ENCODE results near the gene ATP2C1. TPM values are rescaled to one million over a fixed set of nuclear protein-coding genes. Genes with fewer than 3 reads are reported as not detected.

Gene ATP2C1
- total and polyA plus RNA-seq, 8 donors: 12.2 to 54.6 (median 23.6) TPM

DNA sequence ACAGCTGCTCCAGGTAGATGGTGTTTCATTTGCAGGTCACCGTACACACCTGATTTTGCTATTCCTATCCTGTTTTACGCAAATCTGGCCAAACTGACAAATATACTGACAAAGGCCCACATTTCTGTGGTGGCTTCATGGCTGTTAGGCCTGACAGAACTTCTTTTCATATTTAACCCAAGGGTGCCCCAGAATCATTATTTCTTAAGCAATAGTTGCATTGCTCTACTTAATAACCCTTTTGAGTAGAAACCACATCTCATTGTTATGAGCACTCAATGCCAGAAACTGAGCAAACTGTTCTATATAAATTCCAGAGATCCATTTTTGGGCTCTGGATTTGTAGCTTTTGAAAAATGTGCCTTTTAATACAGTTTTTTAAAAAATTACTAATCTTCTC lies 113.4 kb downstream of the ATP2C1 start:
- no peaks in the 10 kb centered on the region for H3K36me3 ChIP-seq
- no peak for TF ChIP-seq CTCF (IDR thresholded peaks at IDR 0.05)
- no peak for DNase-seq
- H3K27me3 ChIP-seq: no peaks in the 10 kb centered on the region
- WGBS, 2 donors: 93 to 98% methylated on average over 2 of the region's 2 CpGs
- no peaks in the 10 kb centered on the region for H3K4me1 ChIP-seq
- ATAC-seq: no peak
- intact Hi-C loops (cut with DNase I): no loop called here
- H3K27ac ChIP-seq: no peak overlapping the region
- H3K9me3 ChIP-seq: no peaks in the 10 kb centered on the region
- FAIRE-seq: no peak
- H3K4me3 ChIP-seq: no peak overlapping the region

GRCh38 chr3:131007782-131008181 lies 113.9 kb downstream of the ATP2C1 start:
- ATAC-seq: no peak
- 98 to 99% methylated on average over 2 of the region's 2 CpGs for WGBS, 2 donors
- FAIRE-seq: no peak
- intact Hi-C loops (cut with DNase I): no loop called here
- Histone ChIP-seq H3K4me1 (no peaks in the 10 kb centered on the region), H3K9me3 (no peaks in the 10 kb centered on the region), H3K4me3 (no peak overlapping the region), H3K27me3 (no peaks in the 10 kb centered on the region), H3K27ac (no peak overlapping the region), H3K36me3 (no peaks in the 10 kb centered on the region)
- no peak for TF ChIP-seq CTCF (IDR thresholded peaks at IDR 0.05)
- no peak for DNase-seq

DNA sequence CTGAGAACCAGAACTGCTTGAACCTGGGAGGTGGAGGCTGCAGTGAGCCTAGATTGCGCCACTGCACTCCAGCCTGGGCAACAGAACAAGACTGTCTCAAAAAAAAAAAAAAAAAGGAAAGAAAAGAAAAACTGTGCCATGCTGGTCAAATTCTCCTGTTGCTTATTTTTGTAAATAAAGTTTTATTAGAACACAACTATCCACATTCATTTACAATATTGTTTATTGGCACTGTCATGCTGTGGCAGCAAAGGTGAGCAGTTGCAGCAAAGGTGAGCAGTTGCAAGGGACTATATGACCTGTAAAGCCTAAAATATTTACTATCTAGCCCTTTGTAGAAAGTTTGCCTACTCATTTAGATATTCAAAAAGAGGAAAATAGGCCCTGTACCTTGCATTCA lies 114.4 kb downstream of the ATP2C1 start:
- Histone ChIP-seq H3K4me3 (no peak overlapping the region), H3K36me3 (no peaks in the 10 kb centered on the region), H3K27me3 (no peaks in the 10 kb centered on the region), H3K9me3 (no peaks in the 10 kb centered on the region), H3K4me1 (no peaks in the 10 kb centered on the region), H3K27ac (no peak overlapping the region)
- FAIRE-seq (no peak), ATAC-seq (no peak), DNase-seq (no peak)
- no peak for TF ChIP-seq CTCF (IDR thresholded peaks at IDR 0.05)
- 95 to 100% methylated on average over 1 of the region's 1 CpG for WGBS, 2 donors
- intact Hi-C loops (cut with DNase I): no loop called here

DNA sequence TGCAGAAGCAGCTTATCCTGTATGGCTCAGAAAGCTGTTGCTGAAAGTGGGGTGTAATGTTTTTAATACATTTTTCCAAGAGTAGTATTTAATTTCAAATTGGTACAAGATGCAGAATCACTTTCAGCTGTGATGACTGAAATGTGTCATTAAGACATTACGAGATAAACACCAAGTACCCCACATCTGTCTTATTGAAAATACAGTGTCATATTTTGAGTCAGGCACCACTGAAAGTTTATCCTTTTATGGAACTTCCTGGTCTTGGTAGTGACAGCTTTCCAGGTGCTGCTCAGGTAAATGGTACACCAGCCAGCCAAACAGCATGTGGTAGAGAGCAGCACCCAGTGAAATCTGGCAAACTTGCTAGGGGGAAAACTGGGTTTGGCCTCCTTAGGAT lies 115.8 kb downstream of the ATP2C1 start:
- FAIRE-seq: no peak
- Histone ChIP-seq H3K9me3 (no peaks in the 10 kb centered on the region), H3K27me3 (no peaks in the 10 kb centered on the region), H3K4me3 (no peak overlapping the region), H3K36me3 (no peaks in the 10 kb centered on the region), H3K4me1 (no peaks in the 10 kb centered on the region), H3K27ac (no peak overlapping the region)
- ATAC-seq: no peak
- intact Hi-C loops (cut with DNase I): no loop called here
- no peak for TF ChIP-seq CTCF (IDR thresholded peaks at IDR 0.05)
- DNase-seq: no peak
- WGBS, 2 donors: 95 to 97% methylated on average over 1 of the region's 1 CpG

DNA sequence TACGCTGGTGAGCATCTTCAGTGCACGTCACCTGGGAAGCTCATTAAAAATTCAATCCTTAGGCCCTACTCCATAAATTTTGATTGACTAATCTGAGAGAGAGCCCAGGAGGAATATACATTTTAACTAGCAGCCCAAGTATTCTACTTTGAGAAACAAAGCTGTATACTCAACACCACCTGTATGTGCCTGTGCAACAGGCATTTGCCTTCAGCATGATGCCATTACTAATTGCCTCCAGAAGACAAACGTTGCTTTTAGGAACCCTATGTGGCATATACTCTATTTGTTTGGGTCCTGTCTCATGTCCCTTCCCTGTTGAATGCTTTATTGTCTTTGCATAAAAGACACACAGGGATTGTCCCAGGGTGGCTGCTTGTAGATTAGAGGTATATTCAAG lies 125.1 kb downstream of the ATP2C1 start:
- intact Hi-C loops (cut with DNase I): no loop called here
- H3K36me3 ChIP-seq: peaks cover 0 to 9% (median 6%) of the 10 kb centered on the region in 3 donors

More for the DNA sequence above, 125.1 kb downstream of the ATP2C1 start:
- Histone ChIP-seq H3K4me3 (no peak overlapping the region), H3K27ac (no peak overlapping the region), H3K27me3 (no peaks in the 10 kb centered on the region), H3K4me1 (peaks cover 3 to 8% (median 5%) of the 10 kb centered on the region in 3 donors), H3K9me3 (no peaks in the 10 kb centered on the region)
- DNase-seq (no peak), FAIRE-seq (no peak), ATAC-seq (no peak)
- TF ChIP-seq CTCF (IDR thresholded peaks at IDR 0.05): no peak
- WGBS, 2 donors: 79 to 84% methylated on average over 3 of the region's 3 CpGs
